Cardiac muscle cell (in vitro differentiated cells and primary cell): ENCODE measurements around the gene SPATA31D3. TPM values are rescaled to one million over a fixed set of nuclear protein-coding genes. Genes with fewer than 3 reads are reported as not detected.

Experiments
- DNase-seq, 2 donors: peaks; one replicate each; pipeline versions ENCODE4 v3.0.0 to v3.0.0-alpha.2; 2010 to 2017; ENCODE audit warnings: low read depth in 1 of 2, low spot score in 1 of 2
- H3K27ac ChIP-seq: fragments of 200-600 bp; sonication (generic); 2 replicates; pipeline ENCODE4 v1.5.1; 2016
- H3K27me3 ChIP-seq: fragments of 200-600 bp; sonication (generic); 2 replicates; pipeline ENCODE4 v1.6.0; 2016; ENCODE audit warnings: control low read depth
- H3K36me3 ChIP-seq: fragments of 200-600 bp; sonication (generic); 2 replicates; pipeline ENCODE4 v1.5.1; 2016; ENCODE audit warnings: control low read depth
- H3K4me1 ChIP-seq: fragments of 200-600 bp; sonication (generic); 2 replicates; pipeline ENCODE4 v1.8.1; 2017; ENCODE audit warnings: low read depth, mild to moderate bottlenecking, mixed run types
- H3K4me3 ChIP-seq: fragments of 200-600 bp; sonication (generic); 2 replicates; pipeline ENCODE4 v1.5.1; 2016; ENCODE audit warnings: mild to moderate bottlenecking
- H3K9me3 ChIP-seq: fragments of 200-600 bp; sonication (generic); 2 replicates; pipeline ENCODE4 v1.5.1; 2017; ENCODE audit warnings: low read depth, mild to moderate bottlenecking, control low read depth
- polyA plus RNA-seq: library from polyadenylated mRNA; unstranded; fragments of >200 nt; fragmentation: Nextera tagmentation; extraction: Ambion mirVana; gene quantifications from 2 replicates; pipeline ENCODE4 v1.2.1, GENCODE V29; 2016
- total RNA-seq: library from RNA; depleted of rRNA; stranded (reverse); fragments of >200 nt; gene quantifications from 2 replicates; pipeline ENCODE4 v1.2.3, GENCODE V29; 2016
- TF ChIP-seq, protein P1 (sequence below): IDR thresholded peaks from 2 replicates; pipeline ENCODE4 v1.5.1; 2012; ENCODE audit warnings: low read depth, mild to moderate bottlenecking, low read length

SPATA31D3 gene
- total and polyA plus RNA-seq, 2 experiments from 2014 or later = not detected

DNA sequence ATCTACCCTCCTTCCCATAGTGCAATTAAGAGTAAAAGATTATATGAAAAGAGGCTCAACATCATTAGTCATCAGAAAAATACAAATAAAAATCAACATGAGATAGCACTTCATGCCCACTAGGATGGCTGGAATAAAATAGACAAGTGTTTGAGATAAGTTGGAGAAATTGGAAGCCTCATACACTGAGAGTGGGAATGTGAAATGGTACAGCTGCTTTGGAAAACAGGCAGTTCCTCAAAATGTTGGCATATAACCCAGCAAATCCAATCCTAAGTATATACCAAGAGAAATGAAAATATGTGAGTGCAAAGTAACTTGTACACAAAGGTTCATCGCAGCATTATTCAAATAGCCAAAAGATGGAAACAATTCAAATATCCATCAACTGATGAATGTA, 9.8 kb downstream of the SPATA31D3 start:
- Histone ChIP-seq H3K4me3 (no peak overlapping the region), H3K4me1 (no peaks in the 10 kb centered on the region), H3K27me3 (no peaks in the 10 kb centered on the region), H3K27ac (no peak overlapping the region), H3K36me3 (no peaks in the 10 kb centered on the region), H3K9me3 (no peaks in the 10 kb centered on the region)
- TF ChIP-seq, protein P1, sequence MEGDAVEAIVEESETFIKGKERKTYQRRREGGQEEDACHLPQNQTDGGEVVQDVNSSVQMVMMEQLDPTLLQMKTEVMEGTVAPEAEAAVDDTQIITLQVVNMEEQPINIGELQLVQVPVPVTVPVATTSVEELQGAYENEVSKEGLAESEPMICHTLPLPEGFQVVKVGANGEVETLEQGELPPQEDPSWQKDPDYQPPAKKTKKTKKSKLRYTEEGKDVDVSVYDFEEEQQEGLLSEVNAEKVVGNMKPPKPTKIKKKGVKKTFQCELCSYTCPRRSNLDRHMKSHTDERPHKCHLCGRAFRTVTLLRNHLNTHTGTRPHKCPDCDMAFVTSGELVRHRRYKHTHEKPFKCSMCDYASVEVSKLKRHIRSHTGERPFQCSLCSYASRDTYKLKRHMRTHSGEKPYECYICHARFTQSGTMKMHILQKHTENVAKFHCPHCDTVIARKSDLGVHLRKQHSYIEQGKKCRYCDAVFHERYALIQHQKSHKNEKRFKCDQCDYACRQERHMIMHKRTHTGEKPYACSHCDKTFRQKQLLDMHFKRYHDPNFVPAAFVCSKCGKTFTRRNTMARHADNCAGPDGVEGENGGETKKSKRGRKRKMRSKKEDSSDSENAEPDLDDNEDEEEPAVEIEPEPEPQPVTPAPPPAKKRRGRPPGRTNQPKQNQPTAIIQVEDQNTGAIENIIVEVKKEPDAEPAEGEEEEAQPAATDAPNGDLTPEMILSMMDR = no peak
- DNase-seq = no peak

- TF ChIP-seq, protein P1 = no peak
- no peak for DNase-seq
- H3K9me3 ChIP-seq = no peaks in the 10 kb centered on the region
- H3K4me1 ChIP-seq = no peaks in the 10 kb centered on the region
- H3K27ac ChIP-seq = no peak overlapping the region
- no peaks in the 10 kb centered on the region for H3K36me3 ChIP-seq
- no peaks in the 10 kb centered on the region for H3K27me3 ChIP-seq
- no peak overlapping the region for H3K4me3 ChIP-seq
These were observed 12.3 kb downstream of the SPATA31D3 start for GRCh38 chr9:81955625-81956024.

GRCh38 chr9:81964218-81965171, 21.2 kb downstream of the SPATA31D3 start:
- Histone ChIP-seq H3K36me3 (no peaks in the 10 kb centered on the region), H3K4me1 (no peaks in the 10 kb centered on the region), H3K9me3 (no peaks in the 10 kb centered on the region), H3K4me3 (no peak overlapping the region), H3K27me3 (no peaks in the 10 kb centered on the region), H3K27ac (no peak overlapping the region)
- peak in 1 of 2 donors; percentile 23 for DNase-seq
- TF ChIP-seq, protein P1 = no peak

GRCh38 chr9:81968026-81968425, 24.7 kb downstream of the SPATA31D3 start:
- H3K4me1 ChIP-seq = no peaks in the 10 kb centered on the region
- DNase-seq = no peak
- no peaks in the 10 kb centered on the region for H3K27me3 ChIP-seq
- H3K9me3 ChIP-seq = no peaks in the 10 kb centered on the region
- H3K4me3 ChIP-seq = no peak overlapping the region
- H3K36me3 ChIP-seq = no peaks in the 10 kb centered on the region
- H3K27ac ChIP-seq = no peak overlapping the region
- TF ChIP-seq, protein P1 = no peak

DNA sequence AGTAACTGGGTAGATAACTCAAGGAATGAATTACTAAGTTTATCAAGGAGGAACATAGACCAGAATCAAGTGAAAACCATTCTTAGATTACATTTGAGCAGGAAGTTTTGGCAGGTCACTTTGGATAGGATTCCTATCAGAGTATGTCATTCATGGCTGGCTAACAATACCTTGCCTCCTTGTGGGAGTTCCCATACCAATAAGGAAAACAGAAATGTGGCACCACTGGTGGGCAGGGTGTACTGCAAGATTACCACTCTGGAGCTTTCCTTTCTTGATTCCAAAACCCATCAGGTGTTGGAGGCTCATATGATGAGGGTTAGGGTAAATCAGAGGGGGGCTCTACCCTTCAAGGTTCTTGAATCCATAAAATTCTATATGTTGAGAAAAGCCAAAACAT, 26.7 kb downstream of the SPATA31D3 start:
- Histone ChIP-seq H3K27me3 (no peaks in the 10 kb centered on the region), H3K27ac (no peak overlapping the region), H3K9me3 (no peaks in the 10 kb centered on the region), H3K4me1 (no peaks in the 10 kb centered on the region), H3K36me3 (no peaks in the 10 kb centered on the region), H3K4me3 (no peak overlapping the region)
- no peak for DNase-seq
- TF ChIP-seq, protein P1 = no peak
